ENCODE results near the gene DNM2. TPM values are rescaled to one million over a fixed set of nuclear protein-coding genes. Genes with fewer than 3 reads are reported as not detected.
"Not testable (repeated sequence)": the region's sequence is repeated elsewhere in the genome, so short reads cannot be mapped to it uniquely, and the experiment has no call there.

Gene DNM2
- total RNA-seq, 2 experiments from 2014 or later, result 144 to 150 TPM

DNA sequence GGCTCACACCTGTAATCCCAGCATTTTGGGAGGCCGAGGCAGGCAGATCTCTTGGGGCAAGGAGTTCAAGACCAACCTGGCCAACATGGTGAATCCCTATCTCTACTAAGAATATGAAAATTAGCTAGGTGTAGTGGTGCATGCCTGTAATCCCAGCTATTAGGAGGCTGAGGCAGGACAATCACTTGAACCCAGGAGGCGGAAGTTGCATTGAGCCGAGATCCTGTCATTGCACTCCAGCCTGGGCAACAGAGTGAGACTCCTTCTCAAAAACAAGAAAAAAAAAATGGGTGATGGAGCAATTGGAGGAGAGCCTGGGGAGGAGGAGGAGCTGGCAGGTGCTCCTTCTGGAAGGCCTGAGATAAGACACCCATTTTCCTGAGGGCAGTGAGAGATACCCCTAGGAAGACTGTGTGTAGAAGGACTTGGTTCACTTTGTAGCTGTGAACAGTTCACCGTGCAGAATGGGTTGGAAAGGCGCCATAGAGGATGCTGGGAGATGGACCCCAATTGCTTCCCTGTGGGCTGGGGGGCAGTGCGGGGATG is 144.8 kb downstream of the DNM2 start:
- ChIA-PET POLR2A (interaction anchor here (0.6 kb wide), 1 partner anchor 161 kb away, joined by 5 read pairs; the partner anchor contains the start of gene QTRT1), CTCF (interaction anchor here (0.6 to 6.3 kb wide), 4 partner anchors 26 to 161 kb away, joined by 3 to 82 read pairs (median 15); partner anchors contain the start of genes DNM2, QTRT1 and TMED1)

DNA sequence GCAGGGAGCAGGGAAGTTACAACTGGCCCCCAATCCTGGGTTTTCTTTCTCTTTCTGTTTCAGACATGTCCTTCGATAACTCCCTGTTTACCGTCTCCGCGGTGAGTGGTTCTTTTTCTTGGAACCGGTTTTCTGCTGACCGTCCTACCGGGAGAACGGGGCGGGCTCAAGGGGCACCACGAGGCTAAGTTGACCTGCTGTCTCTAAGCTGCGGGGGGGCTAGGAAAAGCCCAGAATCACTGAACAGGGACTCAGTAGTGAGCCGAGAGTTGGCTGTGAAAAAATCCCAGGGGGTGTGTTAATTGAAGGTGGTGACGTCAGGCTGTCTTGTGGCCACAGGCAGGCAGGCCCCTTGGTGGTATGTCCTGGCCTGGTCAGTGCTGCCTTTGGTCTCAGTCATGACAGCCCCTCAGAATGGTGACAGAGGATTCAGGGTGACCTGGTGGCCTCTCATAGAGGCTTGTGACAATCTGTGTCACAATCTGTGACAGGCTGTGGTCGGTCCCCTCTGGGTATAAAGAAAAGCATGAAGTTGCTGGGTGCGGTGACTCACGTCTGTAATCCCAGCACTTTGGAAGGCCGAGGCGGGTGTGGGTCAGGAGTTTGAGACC is 145.3 kb downstream of the DNM2 start:
- CTCF ChIA-PET, result interaction anchor here (1.0 to 6.3 kb wide), 8 partner anchors 9 to 210 kb away, joined by 3 to 82 read pairs (median 8); partner anchors contain the start of genes DNM2, QTRT1 and TMED1
- POLR2A ChIA-PET, result interaction anchor here (1.4 kb wide), 1 partner anchor 146 kb away, joined by 3 read pairs; the partner anchor contains the start of gene DNM2

DNA sequence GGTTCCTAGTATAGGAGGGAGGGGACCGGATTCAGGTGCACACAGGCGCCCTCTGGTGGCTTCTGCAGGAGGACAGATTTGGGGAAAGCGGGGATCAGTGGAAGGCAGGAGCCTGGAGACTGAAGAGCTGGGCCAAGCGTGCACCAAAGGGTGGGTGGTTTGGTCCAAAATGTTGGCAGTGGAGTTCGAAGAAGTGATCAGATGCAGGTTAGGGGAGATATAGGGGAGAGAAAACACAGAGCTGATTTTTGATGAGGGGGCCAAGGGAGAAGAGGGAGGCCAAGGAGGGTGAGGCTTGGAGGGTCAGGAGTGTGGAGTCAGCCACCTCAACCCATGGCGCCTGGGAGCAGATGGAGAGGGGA is 146.6 kb downstream of the DNM2 start:
- CTCF ChIA-PET, result interaction anchor here (0.6 to 6.3 kb wide), 22 partner anchors 8 to 212 kb away, joined by 3 to 82 read pairs (median 5); partner anchors contain the start of genes DNM2, QTRT1 and TMED1
- POLR2A ChIA-PET, result interaction anchor here (0.6 to 1.4 kb wide), 3 partner anchors 68 to 147 kb away, joined by 3 to 6 read pairs (median 3); partner anchors contain the start of gene DNM2

DNA sequence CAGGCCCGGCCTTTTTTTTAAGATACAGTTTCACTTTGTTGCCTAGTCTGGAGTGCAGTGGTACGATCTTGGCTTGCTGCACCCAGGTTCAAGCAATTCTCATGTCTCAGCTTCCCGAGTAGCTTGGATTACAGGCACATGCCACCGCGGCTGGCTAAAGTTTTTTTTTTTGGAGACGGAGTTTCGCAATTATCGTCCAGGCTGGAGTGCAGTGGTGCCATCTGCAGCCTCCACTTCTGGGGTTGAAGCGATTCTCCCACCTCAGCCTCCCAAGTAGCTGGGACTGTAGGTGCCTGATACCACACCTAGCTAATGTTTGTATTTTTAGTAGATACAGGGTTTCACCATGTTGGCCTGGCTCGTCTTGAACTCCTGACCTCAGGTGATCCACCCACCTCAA is 148.6 kb downstream of the DNM2 start:
- POLR2A ChIA-PET, result no interaction called here
- CTCF ChIA-PET, result interaction anchor here (0.7 to 2.9 kb wide), 6 partner anchors 8 to 149 kb away, joined by 3 to 22 read pairs (median 4); partner anchors contain the start of gene DNM2

DNA sequence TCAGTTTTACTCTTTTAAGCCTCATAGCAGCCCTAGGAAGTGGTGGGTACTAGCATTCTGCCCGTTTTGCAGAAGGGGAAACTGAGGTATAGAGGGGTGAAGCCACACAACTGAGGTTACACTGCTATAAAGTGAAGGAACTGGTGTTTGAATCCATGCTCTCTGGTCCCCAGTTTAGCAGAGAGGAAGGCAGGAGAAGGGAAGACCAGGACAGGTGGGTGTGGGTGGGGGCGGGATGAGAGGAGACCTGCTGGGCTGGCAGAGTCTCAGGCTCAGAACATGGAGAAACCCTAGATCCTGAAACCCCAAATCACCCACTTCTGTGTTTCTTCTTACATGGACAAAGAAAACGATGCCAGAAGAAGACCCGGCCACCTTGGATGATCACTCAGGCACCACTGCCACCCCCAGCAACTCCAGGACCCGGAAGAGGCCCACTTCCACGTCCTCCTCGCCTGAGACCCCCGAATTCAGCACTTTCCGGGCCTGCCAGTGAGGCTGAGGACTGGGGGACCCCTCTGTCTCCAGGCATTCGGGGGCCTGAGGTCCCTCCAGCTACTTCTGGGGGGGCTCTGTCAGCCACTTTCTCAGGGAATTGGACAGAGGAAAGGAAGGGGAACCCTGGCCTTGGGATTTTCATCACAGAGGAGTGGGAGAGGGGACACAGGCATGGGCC is 151.1 kb downstream of the DNM2 start:
- ChIA-PET CTCF (interaction anchor here (2.0 kb wide), 1 partner anchor 10 kb away, joined by 6 read pairs; no protein-coding TSS in a partner anchor), POLR2A (interaction anchor here (1.3 kb wide), 1 partner anchor 151 kb away, joined by 3 read pairs; the partner anchor contains the start of gene DNM2)

DNA sequence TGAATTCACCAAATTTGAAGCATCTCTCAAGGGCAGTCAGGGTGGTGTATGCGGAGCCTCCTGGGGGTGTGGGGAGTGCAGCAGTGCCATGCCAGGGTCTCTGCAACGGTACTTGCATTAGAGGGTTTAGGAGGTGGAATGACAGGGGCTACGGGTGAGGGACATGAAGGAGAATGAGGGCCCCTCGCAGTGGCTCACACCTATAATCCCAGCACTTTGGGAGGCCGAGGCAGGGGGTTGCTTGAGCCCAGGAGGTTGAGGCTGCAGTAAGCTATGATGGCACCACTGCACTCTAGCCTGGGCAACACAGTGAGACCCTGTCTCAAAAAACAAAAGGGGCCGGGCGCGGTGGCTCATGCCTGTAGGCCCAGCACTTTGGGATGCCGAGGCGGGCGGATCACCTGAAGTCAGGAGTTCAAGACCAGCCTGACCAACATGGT is 152.0 kb downstream of the DNM2 start:
- ChIA-PET CTCF (interaction anchor here (0.8 to 1.1 kb wide), 2 partner anchors 8 to 15 kb away, joined by 4 to 5 read pairs; no protein-coding TSS in a partner anchor), POLR2A (interaction anchor here (0.6 to 1.3 kb wide), 2 partner anchors 152 to 568 kb away, joined by 3 to 4 read pairs; partner anchors contain the start of gene DNM2)

DNA sequence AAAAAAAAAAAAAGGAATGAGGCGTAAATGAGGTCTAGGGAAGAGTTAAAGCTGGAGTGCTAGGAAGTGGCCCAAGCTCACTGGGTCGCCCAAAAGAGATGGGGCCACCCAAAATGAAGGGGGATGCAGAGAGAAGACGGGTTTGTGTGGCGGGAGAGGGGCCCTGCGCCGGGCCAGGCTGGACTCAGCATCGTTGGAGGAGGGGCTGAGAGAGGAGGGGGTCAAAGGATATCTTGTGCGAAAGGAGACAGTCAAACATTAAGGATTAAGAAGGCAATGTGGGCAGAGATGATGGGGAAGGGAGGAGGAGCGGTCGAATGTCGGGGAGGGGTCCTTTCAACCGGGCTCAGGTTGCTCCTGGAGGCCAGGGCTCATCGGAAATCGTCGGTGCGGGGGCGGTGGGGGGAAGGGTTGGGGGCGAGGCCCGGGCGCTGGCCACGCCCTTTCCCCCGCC is 152.6 kb downstream of the DNM2 start:
- CTCF ChIA-PET, result interaction anchor here (0.6 to 1.8 kb wide), 10 partner anchors 9 to 771 kb away, joined by 3 to 10 read pairs (median 4); partner anchors contain the start of gene TMED1
- POLR2A ChIA-PET, result interaction anchor here (0.6 kb wide), 3 partner anchors 35 to 569 kb away, joined by 3 to 4 read pairs (median 4); partner anchors contain the start of genes DNM2 and TMED1

DNA sequence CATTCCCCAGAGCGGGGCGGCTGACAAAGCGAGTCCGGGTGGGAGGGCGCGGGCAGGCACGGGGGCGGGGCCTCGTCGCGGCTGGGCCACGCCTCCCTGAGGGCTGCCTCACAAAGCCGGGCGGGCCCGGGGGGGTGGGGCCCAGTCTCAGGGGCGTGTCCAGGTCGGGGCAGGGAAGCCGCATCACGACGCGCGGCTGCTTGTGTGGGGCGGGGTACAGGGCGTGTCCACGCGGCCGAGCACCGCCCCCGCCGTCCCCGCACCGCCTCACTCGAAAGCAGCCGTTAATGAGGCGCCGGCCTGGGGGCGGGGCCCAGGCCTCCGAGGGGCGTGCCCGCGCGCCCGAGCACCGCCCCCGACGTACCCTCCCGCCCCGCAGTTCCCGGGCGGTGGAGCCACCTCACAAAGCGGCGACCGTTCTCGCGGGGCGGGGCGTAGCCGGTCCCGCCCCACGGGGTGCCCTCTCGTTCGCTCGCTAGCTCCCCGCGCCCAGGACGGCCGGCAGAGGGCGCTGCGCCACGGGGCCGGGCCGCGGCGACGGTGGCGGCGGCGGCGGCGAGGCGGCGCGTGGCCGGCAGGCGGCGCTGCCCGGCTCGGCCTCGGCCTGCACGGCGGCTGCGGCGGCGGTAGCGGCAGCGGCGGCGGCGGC is 153.2 kb downstream of the DNM2 start, which contains the start of gene CARM1:
Gene CARM1, plus strand, starts transcription at position 599 of the 649 bp plus-strand sequence. CDS start 150 bp downstream, outside the sequence.
- CTCF ChIA-PET, result interaction anchor here (0.6 to 1.8 kb wide), 8 partner anchors 10 to 771 kb away, joined by 3 to 10 read pairs (median 4); partner anchors contain the start of gene TMED1
- POLR2A ChIA-PET, result interaction anchor here (0.6 kb wide), 2 partner anchors 35 to 153 kb away, joined by 3 to 4 read pairs; partner anchors contain the start of genes DNM2 and TMED1

DNA sequence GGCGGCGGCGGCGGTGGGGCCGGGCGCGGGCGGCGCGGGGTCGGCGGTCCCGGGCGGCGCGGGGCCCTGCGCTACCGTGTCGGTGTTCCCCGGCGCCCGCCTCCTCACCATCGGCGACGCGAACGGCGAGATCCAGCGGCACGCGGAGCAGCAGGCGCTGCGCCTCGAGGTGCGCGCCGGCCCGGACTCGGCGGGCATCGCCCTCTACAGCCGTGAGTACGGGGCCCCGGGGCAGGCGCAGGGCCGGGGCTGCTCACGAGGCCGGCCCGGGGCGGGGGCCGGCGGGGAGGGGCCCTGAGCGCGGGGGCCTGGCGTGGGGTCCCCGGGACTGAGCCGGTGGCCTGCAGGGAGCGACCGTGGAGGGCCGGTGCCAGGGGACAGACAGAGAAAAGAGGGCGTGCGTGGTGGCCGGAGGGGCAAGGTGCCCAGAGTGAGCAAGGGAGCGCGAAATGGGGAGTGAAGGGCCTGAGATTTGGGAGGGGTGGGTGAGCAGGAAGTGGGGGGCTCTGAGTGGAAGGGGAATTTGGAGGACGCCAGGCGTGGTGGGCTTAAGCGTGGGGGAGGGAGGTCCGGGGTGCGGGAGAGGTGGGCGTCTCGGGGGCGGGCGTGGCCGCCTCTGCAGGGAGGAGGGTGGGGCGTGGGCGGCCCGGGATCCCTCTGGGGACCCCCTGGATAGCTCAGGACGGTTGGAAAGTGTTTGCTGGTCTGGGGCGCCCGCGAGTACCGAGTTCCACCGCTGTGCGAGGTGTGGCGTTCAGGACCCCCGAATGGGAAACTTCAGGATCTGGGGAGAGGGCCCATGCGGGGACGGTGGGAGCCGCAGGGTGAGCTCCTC is 154.0 kb downstream of the DNM2 start:
- POLR2A ChIA-PET, result interaction anchor here (0.8 kb wide), 2 partner anchors 35 to 218 kb away, joined by 3 read pairs; partner anchors contain the start of gene LDLR
- CTCF ChIA-PET, result interaction anchor here (0.6 to 1.8 kb wide), 11 partner anchors 8 to 313 kb away, joined by 3 to 10 read pairs (median 5); partner anchors contain the start of gene TMED1

DNA sequence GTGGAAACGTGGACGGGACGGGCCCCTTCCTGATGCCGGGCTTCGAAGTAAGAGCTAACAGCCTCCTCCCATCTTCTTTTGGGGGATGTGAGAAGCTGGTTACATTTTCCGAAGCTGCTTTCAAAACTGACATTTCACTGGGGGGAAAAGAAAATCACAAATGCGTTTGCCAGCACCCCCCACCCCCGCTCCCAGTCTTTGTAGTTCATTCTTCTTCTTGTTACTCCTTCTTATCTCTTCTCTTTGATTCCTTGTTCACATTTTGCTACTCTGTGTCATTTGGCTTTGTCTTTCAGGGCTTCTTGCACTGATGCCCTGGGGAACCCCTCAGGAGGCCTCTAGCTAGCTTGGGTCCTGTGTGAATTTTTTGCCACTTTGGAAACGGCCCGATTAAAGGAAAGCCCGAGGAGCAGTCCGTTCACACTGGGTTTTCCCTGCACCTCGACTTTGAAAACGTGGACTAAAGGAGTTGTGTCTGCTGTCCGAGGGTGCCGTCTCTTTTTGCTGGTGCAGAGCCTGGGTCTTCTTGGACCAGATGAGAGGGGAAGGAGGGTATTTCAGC is 154.7 kb downstream of the DNM2 start:
- POLR2A ChIA-PET, result interaction anchor here (0.6 to 0.8 kb wide), 3 partner anchors 36 to 217 kb away, joined by 3 read pairs; partner anchors contain the start of gene LDLR
- CTCF ChIA-PET, result interaction anchor here (0.6 to 1.8 kb wide), 12 partner anchors 8 to 1530 kb away, joined by 3 to 10 read pairs (median 4); partner anchors contain the start of gene TMED1

DNA sequence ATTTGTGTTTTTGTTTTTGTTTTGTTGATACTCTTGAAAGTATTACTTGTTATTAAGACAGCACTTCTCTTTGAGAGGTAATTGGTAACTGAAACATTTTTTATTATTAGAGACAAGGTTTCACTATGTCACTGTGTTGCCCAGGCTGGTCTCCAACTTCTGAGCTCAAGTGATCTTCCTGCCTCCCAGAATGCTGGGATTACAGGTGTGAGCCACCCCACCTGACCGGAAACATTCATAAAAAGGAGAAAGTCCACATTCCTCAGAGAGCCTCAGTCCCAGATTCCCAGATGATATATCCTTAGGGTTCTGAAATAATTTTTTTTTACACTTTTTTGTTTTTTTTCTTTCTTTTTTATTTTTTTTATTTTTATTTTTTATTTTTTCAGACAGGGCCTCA is 156.1 kb downstream of the DNM2 start:
- CTCF ChIA-PET, result interaction anchor here (1.7 kb wide), 1 partner anchor 56 kb away, joined by 5 read pairs; no protein-coding TSS in a partner anchor
- POLR2A ChIA-PET, result interaction anchor here (0.5 to 0.7 kb wide), 3 partner anchors 47 to 454 kb away, joined by 4 to 7 read pairs (median 6); partner anchors contain the start of gene PDE4A

DNA sequence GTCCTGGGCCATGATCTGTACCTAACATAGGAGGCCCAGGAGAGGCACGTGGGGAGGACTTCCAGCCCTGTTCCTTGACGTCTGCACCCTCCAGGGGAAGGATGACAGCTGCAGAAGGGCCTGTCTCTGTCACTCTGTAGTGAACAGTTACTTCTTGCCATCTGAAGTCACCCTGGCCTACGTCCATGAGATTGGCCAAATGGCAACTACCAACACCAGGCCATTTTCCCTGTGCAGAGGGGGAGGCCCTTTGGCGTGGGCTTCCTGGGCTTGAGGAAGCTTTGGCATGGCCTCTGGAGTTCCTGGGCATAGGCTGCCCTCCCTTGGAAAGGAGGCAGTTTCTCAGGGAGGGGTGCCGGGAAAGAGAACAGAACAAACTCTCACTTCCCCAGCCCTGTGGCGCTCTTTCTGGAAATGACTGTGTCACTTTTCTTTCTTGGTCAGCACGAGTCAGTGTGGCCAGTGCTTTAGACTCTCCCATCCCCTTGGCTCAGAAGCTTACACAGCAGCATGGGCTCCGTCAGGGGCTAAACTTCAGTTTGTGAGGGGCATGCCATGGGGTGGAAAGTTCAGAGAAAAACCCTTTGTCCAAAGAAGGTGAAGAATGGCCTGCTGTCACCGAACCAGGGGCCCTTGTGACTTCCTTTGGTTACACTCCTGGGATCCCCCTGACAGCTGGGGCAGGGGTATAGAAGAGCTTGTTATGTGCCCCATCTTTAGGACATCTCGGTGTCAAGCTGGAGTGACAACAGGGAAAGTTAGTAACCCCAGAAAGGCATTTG is 158.8 kb downstream of the DNM2 start:
- ChIA-PET CTCF (interaction anchor here (0.6 to 0.8 kb wide), 3 partner anchors 9 to 163 kb away, joined by 3 read pairs; no protein-coding TSS in a partner anchor), POLR2A (no interaction called here)

DNA sequence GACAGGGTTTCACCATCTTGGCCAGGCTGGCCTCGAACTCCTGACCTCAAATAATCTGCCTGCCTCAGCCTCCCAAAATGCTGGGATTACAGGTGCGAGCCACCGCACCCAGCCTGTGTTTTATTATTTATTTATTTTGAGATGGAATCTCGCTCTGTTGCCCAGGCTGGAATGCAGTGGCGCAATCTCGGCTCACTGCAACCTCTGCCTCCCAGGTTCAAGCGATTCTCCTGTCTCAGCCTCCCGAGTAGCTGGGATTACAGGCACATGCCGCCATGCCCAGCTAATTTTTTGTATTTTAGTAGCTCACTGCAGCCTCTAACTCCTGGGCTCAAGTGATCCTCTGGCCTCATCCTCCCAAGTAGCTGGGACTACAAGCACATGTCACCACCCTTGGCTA is 159.7 kb downstream of the DNM2 start:
- CTCF ChIA-PET, result interaction anchor here (0.6 kb wide), 2 partner anchors 10 to 163 kb away, joined by 3 read pairs; no protein-coding TSS in a partner anchor
- POLR2A ChIA-PET, result not testable (repeated sequence)

DNA sequence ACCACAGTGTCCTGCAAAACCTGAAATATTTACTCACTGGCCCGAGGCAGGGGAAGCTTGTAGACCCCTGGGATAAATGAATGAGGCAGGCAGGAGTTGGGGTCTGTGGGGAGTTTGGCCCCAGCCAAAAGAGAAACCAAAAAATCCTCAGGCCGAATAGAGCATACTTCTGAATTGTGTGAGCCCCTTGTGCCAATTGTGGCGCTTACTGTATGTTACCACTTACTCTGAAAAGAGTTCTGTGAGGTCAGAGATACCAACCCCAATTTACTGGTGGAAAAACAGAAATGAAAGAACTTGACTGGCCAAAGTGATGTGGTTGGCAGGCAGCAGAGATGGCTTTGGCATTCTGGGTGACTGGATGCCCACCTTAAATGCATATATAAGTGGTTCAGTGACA is 160.4 kb downstream of the DNM2 start:
- ChIA-PET CTCF (no interaction called here), POLR2A (no interaction called here)
